ENCODE results near the gene SMIM33. TPM values are rescaled to one million over a fixed set of nuclear protein-coding genes. Genes with fewer than 3 reads are reported as not detected.

SMIM33 gene
- total and polyA plus RNA-seq, 2 donors, result 0.05 to 0.28 TPM

DNA sequence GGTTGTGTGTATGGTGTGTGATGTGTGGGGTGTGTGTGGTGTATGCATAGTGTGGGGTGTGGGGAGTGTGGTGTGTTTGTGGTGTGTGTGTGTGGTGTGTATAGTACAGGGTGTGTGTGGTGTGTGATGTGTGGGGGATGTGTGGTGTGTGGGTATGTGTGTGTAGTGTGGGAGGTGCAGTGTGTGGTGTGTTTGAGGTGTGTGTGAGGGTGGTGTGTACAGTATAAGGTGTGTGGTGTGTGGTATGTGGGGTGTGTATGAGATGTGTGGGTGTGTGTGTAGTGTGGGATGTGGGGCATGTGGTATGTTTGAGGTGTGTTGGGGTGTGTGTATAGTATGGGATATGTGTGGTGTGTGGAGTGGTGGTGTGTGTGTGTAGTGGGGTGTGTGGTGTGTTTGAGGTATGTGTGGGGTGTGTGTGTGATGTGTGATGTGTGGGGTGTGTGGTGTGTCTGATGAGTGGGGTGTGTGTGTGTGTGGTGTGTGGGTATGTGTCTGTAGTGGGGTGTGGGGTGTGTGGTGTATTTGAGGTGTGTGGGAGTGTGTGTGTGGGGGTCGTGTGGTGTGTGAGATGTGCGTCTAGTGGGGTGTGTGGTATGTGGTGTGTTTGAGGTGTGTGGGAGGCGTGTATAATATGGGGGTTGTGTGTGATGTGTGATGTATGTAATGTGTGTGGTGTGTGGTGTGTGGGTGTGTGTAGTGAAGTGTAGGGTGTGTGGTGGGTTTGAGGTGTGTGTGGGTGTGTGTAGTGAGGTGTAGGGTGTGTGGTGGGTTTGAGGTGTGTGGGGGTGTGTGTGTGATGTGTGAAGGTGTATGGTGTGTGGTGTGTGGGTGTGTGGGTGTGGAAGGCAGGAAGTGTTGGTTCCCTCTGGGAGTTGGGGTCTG, 16.9 kb upstream of the SMIM33 start:
- no peak overlapping the region for H3K4me3 ChIP-seq (ENCODE audit: low read length in 2 of 2)
- no peaks in the 10 kb centered on the region for H3K27me3 ChIP-seq (ENCODE audit: control insufficient read depth in 2 of 2, insufficient read depth in 1 of 2, low read length in 1 of 2)
- DNase-seq (ENCODE audit: low read depth in 6 of 9, low spot score in 9 of 9), result no peak
- H3K4me1 ChIP-seq (ENCODE audit: control insufficient read depth in 2 of 2, insufficient read depth in 2 of 2, low read length in 2 of 2), result peaks cover 9 to 26% of the 10 kb centered on the region in 2 donors
- no peak overlapping the region for H3K27ac ChIP-seq (ENCODE audit: low read depth in 1 of 2, low read length in 1 of 2)
- H3K36me3 ChIP-seq (ENCODE audit: control insufficient read depth in 2 of 2, insufficient read depth in 2 of 2, low read length in 1 of 2), result peaks cover 0 to 3% of the 10 kb centered on the region in 2 donors
- WGBS, result 63% methylated on average over 3 of the region's 3 CpGs
- H3K9me3 ChIP-seq (ENCODE audit: control insufficient read depth in 2 of 2, insufficient read depth in 1 of 2, low read length in 1 of 2), result no peaks in the 10 kb centered on the region

DNA sequence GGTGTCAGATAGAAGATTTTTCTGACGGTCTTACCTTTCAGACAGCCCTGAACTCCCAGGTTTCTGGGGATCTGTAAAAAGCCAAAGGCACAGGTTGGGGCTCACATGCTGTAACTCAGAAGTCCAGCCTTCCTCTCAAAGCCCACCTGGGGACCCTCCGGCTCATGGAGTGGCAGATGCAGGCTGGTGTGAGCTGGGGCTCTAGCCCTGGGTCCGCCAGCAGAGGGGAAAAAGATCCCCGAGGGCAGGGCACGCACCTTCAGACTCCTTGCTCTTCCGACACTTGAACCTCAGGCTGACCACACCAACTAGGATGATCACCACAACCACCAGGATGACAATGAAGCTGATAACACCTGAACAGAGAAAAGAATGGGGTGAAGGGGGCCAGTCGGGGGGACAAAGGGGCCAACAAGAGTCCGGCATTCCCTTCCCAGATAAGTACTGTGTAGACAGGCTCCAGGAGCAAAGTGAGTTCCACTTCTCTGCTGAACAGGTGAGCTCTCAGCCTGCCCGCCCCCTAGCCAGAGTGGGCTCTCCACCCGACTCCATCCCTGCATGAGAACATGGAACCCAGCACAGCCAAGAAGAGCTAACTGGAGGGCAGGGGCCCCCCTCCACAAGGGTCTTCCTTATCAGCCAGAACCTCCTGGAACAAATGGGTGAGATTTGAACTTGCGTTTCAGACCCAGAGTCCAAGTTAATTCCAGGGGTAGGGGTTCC, 16.1 kb upstream of the SMIM33 start:
- no peak for DNase-seq (ENCODE audit: low read depth in 6 of 9, low spot score in 9 of 9)
- Histone ChIP-seq H3K27ac (ENCODE audit: low read depth in 1 of 2, low read length in 1 of 2) (no peak overlapping the region), H3K9me3 (ENCODE audit: control insufficient read depth in 2 of 2, insufficient read depth in 1 of 2, low read length in 1 of 2) (no peaks in the 10 kb centered on the region), H3K4me3 (ENCODE audit: low read length in 2 of 2) (no peak overlapping the region), H3K4me1 (ENCODE audit: control insufficient read depth in 2 of 2, insufficient read depth in 2 of 2, low read length in 2 of 2) (peaks cover 13 to 34% of the 10 kb centered on the region in 2 donors), H3K27me3 (ENCODE audit: control insufficient read depth in 2 of 2, insufficient read depth in 1 of 2, low read length in 1 of 2) (no peaks in the 10 kb centered on the region), H3K36me3 (ENCODE audit: control insufficient read depth in 2 of 2, insufficient read depth in 2 of 2, low read length in 1 of 2) (peaks cover 0 to 3% of the 10 kb centered on the region in 2 donors)
- 93% methylated on average over 11 of the region's 11 CpGs for WGBS

DNA sequence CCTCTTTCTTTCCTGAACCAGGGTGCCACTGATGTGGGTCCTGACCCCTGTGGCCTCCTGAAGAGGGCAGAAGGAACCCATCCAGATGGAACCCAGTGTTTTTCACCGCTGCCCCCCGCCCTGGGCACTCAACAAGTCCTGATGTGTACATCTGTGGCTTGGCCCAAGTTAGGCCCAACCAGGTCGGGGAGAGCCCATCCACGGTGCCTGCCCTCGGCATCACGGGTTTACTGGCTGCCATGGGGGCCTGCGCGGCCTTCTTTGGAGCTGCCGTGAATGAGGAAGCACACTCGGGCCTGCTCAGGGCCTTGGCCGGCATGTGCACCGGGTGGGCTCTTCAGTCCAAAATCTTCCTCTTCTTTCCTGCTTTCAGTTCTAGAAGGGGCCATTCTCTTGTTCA, 14.0 kb upstream of the SMIM33 start:
- Histone ChIP-seq H3K4me3 (ENCODE audit: low read length in 2 of 2) (no peak overlapping the region), H3K36me3 (ENCODE audit: control insufficient read depth in 2 of 2, insufficient read depth in 2 of 2, low read length in 1 of 2) (no peaks in the 10 kb centered on the region), H3K27ac (ENCODE audit: low read depth in 1 of 2, low read length in 1 of 2) (no peak overlapping the region), H3K27me3 (ENCODE audit: control insufficient read depth in 2 of 2, insufficient read depth in 1 of 2, low read length in 1 of 2) (no peaks in the 10 kb centered on the region), H3K4me1 (ENCODE audit: control insufficient read depth in 2 of 2, insufficient read depth in 2 of 2, low read length in 2 of 2) (peaks cover 13 to 40% of the 10 kb centered on the region in 2 donors), H3K9me3 (ENCODE audit: control insufficient read depth in 2 of 2, insufficient read depth in 1 of 2, low read length in 1 of 2) (no peaks in the 10 kb centered on the region)
- 98% methylated on average over 12 of the region's 12 CpGs for WGBS
- DNase-seq (ENCODE audit: low read depth in 6 of 9, low spot score in 9 of 9), result no peak

DNA sequence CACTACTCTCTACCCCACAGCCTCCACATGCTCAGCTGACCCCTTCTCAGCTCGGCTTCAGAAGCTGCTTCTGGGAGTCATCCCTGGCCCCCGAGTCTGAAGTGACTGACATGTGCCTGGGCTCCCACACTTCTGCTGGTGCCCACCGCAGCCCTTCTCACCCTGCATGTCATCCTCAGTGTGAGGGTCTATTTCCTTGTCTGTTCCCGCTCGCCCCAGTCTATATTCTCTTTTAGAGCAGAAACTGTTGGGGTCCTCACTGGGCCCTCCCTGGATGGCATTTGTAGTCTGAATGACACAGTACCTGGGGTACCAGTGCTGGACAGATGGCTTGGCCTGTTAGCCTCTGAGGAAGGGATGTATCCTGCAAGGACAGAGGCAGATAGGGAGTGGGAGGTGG, 13.6 kb upstream of the SMIM33 start:
- no peaks in the 10 kb centered on the region for H3K9me3 ChIP-seq (ENCODE audit: control insufficient read depth in 2 of 2, insufficient read depth in 1 of 2, low read length in 1 of 2)
- H3K4me3 ChIP-seq (ENCODE audit: low read length in 2 of 2), result no peak overlapping the region
- 89% methylated on average over 5 of the region's 5 CpGs for WGBS
- H3K36me3 ChIP-seq (ENCODE audit: control insufficient read depth in 2 of 2, insufficient read depth in 2 of 2, low read length in 1 of 2), result no peaks in the 10 kb centered on the region
- H3K27me3 ChIP-seq (ENCODE audit: control insufficient read depth in 2 of 2, insufficient read depth in 1 of 2, low read length in 1 of 2), result no peaks in the 10 kb centered on the region
- no peak overlapping the region for H3K27ac ChIP-seq (ENCODE audit: low read depth in 1 of 2, low read length in 1 of 2)
- no peak for DNase-seq (ENCODE audit: low read depth in 6 of 9, low spot score in 9 of 9)
- peaks cover 13 to 40% of the 10 kb centered on the region in 2 donors for H3K4me1 ChIP-seq (ENCODE audit: control insufficient read depth in 2 of 2, insufficient read depth in 2 of 2, low read length in 2 of 2)

DNA sequence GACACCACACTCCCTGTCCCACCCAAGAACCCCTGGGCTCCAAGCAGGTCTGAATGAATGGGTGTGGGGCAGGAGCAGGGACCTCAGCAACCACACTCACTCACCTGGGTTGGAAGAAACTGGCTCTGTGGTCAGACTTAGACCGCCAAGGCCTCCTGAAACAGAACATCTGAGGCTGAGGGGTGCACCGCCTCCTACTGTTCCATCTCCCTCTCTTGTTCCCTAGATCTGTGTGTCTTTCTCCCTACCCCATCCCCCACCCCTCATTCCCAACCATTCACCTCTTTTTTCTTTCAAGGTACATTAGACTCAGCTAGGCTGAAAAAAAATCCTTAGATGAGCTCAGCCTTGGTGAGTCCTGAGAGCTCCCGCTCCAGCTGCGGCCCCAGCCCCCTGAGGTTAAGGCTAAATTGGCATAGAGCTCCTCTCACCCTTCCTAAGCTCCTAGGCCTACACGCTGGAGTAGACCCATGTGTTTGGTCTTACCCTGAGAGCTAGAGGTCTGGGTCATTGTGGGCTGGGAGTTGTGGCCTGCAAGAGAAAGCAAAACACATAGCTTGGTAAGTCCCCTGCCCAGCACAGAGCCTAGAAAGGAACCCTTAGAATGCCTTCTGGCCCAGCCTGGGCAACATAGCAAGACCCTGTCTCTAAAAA, 13.0 kb upstream of the SMIM33 start:
- Histone ChIP-seq H3K27ac (ENCODE audit: low read depth in 1 of 2, low read length in 1 of 2) (peak overlapping the region; percentile 19 to 66), H3K9me3 (ENCODE audit: control insufficient read depth in 2 of 2, insufficient read depth in 1 of 2, low read length in 1 of 2) (no peaks in the 10 kb centered on the region), H3K4me3 (ENCODE audit: low read length in 2 of 2) (no peak overlapping the region), H3K27me3 (ENCODE audit: control insufficient read depth in 2 of 2, insufficient read depth in 1 of 2, low read length in 1 of 2) (no peaks in the 10 kb centered on the region), H3K4me1 (ENCODE audit: control insufficient read depth in 2 of 2, insufficient read depth in 2 of 2, low read length in 2 of 2) (peaks cover 13 to 40% of the 10 kb centered on the region in 2 donors), H3K36me3 (ENCODE audit: control insufficient read depth in 2 of 2, insufficient read depth in 2 of 2, low read length in 1 of 2) (no peaks in the 10 kb centered on the region)
- 86% methylated on average over 5 of the region's 5 CpGs for WGBS
- no peak for DNase-seq (ENCODE audit: low read depth in 6 of 9, low spot score in 9 of 9)

DNA sequence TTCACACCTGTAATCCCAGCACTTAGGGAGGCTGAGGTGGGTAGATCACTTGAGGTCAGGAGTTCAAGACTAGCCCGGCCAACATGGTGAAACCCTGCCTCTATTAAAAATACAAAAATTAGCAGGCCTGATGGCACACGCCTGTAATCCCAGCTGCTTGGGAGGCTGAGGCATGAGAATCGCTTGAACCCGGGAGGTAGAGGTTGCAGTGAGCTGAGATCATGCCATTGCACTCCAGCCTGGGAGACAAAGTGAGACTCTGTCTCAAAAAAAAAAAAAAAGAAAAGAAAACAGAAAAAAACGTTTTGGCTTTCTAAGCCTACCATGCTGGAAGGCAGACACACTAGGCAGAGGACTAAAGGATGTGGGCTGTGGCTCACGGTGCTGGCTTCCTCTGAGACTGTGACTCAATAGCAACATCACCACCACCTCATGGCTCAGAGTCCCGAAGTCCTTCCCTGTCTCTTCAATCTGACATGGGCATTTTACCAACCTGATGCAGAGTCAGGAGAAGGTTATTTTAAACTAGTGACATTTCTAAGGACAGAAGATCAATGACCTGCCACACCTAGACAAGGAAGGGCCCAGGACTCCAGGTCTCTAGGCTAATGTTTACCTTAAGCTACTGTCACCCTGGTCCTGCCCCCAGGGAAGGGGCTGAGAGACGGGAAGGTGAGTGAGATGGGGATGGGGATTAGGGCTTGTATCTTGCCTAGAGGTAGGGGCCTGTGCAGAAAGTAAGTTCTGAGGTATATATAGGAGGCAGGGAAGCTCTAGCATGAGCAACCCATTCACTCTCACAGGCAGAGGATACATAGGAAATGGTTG, 12.0 kb upstream of the SMIM33 start:
- Histone ChIP-seq H3K27ac (ENCODE audit: low read depth in 1 of 2, low read length in 1 of 2) (peak overlapping the region; percentile 66 to 80), H3K27me3 (ENCODE audit: control insufficient read depth in 2 of 2, insufficient read depth in 1 of 2, low read length in 1 of 2) (no peaks in the 10 kb centered on the region), H3K9me3 (ENCODE audit: control insufficient read depth in 2 of 2, insufficient read depth in 1 of 2, low read length in 1 of 2) (no peaks in the 10 kb centered on the region), H3K4me3 (ENCODE audit: low read length in 2 of 2) (no peak overlapping the region), H3K36me3 (ENCODE audit: control insufficient read depth in 2 of 2, insufficient read depth in 2 of 2, low read length in 1 of 2) (no peaks in the 10 kb centered on the region), H3K4me1 (ENCODE audit: control insufficient read depth in 2 of 2, insufficient read depth in 2 of 2, low read length in 2 of 2) (peaks cover 13 to 40% of the 10 kb centered on the region in 2 donors)
- peak in 5 of 9 donors; percentile 74 to 92 (median 78) for DNase-seq (ENCODE audit: low read depth in 6 of 9, low spot score in 9 of 9)
- WGBS, result 53% methylated on average over 8 of the region's 8 CpGs

DNA sequence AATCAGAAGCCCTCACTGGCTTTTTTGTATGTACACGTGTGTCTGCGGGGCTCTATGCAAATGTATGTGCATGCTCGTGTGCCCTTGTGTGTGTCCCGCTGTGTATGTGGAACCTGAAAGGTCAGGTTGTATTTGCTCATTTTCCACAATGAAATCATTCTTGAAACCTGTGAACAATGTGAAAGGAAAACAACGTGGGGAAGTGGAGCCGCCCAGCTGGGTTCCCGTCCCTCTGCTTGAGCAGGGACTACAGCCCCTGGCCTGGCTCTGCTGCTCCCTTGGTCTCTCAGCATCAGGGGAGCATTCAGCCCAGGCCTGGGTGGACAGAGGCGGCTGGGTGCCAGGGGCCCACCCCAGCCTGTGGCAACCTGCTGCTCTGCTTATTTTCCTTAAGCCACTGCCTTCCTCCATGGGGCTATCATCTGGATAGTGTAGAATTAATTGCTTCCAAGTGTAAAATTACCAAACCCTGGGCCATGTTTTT, 11.3 kb upstream of the SMIM33 start:
- Histone ChIP-seq H3K9me3 (ENCODE audit: control insufficient read depth in 2 of 2, insufficient read depth in 1 of 2, low read length in 1 of 2) (no peaks in the 10 kb centered on the region), H3K4me1 (ENCODE audit: control insufficient read depth in 2 of 2, insufficient read depth in 2 of 2, low read length in 2 of 2) (peaks cover 13 to 35% of the 10 kb centered on the region in 2 donors), H3K27ac (ENCODE audit: low read depth in 1 of 2, low read length in 1 of 2) (no peak overlapping the region), H3K27me3 (ENCODE audit: control insufficient read depth in 2 of 2, insufficient read depth in 1 of 2, low read length in 1 of 2) (no peaks in the 10 kb centered on the region), H3K36me3 (ENCODE audit: control insufficient read depth in 2 of 2, insufficient read depth in 2 of 2, low read length in 1 of 2) (no peaks in the 10 kb centered on the region), H3K4me3 (ENCODE audit: low read length in 2 of 2) (no peak overlapping the region)
- 96% methylated on average over 8 of the region's 8 CpGs for WGBS
- no peak for DNase-seq (ENCODE audit: low read depth in 6 of 9, low spot score in 9 of 9)

DNA sequence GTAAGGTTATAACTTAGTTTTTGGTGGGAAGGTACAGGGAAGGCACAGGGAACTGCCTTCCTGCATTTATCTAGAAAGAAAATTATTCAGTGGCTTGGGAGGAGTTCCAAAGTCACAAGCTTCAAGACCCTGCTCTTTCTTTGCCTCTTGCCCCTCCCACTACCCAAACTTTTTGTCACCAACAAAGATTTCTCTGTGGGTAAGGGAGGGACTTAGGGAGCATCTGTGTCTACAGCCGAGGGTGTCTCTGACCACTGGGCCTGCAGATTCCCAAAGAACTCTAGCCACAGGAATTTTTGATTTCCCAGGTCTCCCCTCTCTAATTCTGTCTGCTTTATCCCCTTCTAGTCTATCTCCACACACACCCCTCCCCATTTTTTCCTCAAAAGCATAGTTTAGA, 10.3 kb upstream of the SMIM33 start:
- no peak overlapping the region for H3K27ac ChIP-seq (ENCODE audit: low read depth in 1 of 2, low read length in 1 of 2)
- 50% methylated on average over 1 of the region's 1 CpG for WGBS

More for the DNA sequence above, 10.3 kb upstream of the SMIM33 start:
- Histone ChIP-seq H3K27me3 (ENCODE audit: control insufficient read depth in 2 of 2, insufficient read depth in 1 of 2, low read length in 1 of 2) (no peaks in the 10 kb centered on the region), H3K9me3 (ENCODE audit: control insufficient read depth in 2 of 2, insufficient read depth in 1 of 2, low read length in 1 of 2) (no peaks in the 10 kb centered on the region), H3K4me3 (ENCODE audit: low read length in 2 of 2) (no peak overlapping the region), H3K4me1 (ENCODE audit: control insufficient read depth in 2 of 2, insufficient read depth in 2 of 2, low read length in 2 of 2) (peaks cover 13 to 35% of the 10 kb centered on the region in 2 donors), H3K36me3 (ENCODE audit: control insufficient read depth in 2 of 2, insufficient read depth in 2 of 2, low read length in 1 of 2) (no peaks in the 10 kb centered on the region)
- DNase-seq (ENCODE audit: low read depth in 6 of 9, low spot score in 9 of 9), result no peak

Measured in thymus (tissue), 11 donors.